DOHH2 (cell line): ENCODE results near the gene FXYD6.

Experiments
- H3F3A ChIP-seq: fragments of 200-600 bp; sonication (generic), shearing (Covaris generic); 2 replicates; pipeline ENCODE4 v1.6.0; 2016; ENCODE audit warnings: antibody characterized with exemption, mild to moderate bottlenecking; ENCODE audit not compliant: control insufficient read depth, insufficient read depth
- H3K27ac ChIP-seq: fragments of 200-600 bp; sonication (generic); 2 replicates; pipeline ENCODE4 v1.5.1; 2014; ENCODE audit warnings: low read depth, mild to moderate bottlenecking, low read length, moderate library complexity
- H3K27me3 ChIP-seq: fragments of 200-600 bp; sonication (generic); 2 replicates; pipeline ENCODE4 v1.6.1; 2014; ENCODE audit warnings: mild to moderate bottlenecking, low read length, mixed read lengths; ENCODE audit not compliant: control insufficient read depth
- H3K36me3 ChIP-seq: fragments of 200-600 bp; sonication (generic); 2 replicates; pipeline ENCODE4 v1.6.1; 2014; ENCODE audit warnings: mild to moderate bottlenecking, low read length, moderate library complexity, mixed read lengths; ENCODE audit not compliant: control insufficient read depth
- H3K4me1 ChIP-seq: fragments of 200-600 bp; sonication (generic); 2 replicates; pipeline ENCODE4 v1.6.1; 2014; ENCODE audit warnings: mild to moderate bottlenecking, low read length, mixed read lengths; ENCODE audit not compliant: control insufficient read depth
- H3K4me2 ChIP-seq: fragments of 200-600 bp; sonication (generic); 2 replicates; pipeline ENCODE4 v1.6.0; 2014; ENCODE audit warnings: mild to moderate bottlenecking, low read length, moderate library complexity
- H3K4me3 ChIP-seq: fragments of 200-600 bp; sonication (generic); 2 replicates; pipeline ENCODE4 v1.5.1; 2014; ENCODE audit warnings: mild to moderate bottlenecking, low read length, mixed read lengths
- H3K79me2 ChIP-seq: fragments of 200-600 bp; sonication (generic); 2 replicates; pipeline ENCODE4 v1.6.1; 2014; ENCODE audit warnings: mild to moderate bottlenecking, low read length, mixed read lengths; ENCODE audit not compliant: control insufficient read depth
- H3K9me2 ChIP-seq: fragments of 200-600 bp; sonication (generic); replicated peaks from 2 replicates; pipeline ENCODE4 v1.6.1; 2014; ENCODE audit warnings: mild to moderate bottlenecking, low read length, mixed read lengths; ENCODE audit not compliant: control insufficient read depth
- H3K9me3 ChIP-seq: fragments of 200-600 bp; sonication (generic); 2 replicates; pipeline ENCODE4 v1.6.1; 2014; ENCODE audit warnings: antibody characterized with exemption, low read length, mixed read lengths; ENCODE audit not compliant: control insufficient read depth, insufficient read depth
- H4K20me1 ChIP-seq: fragments of 200-600 bp; sonication (generic); 2 replicates; pipeline ENCODE4 v1.6.0; 2014; ENCODE audit warnings: low read depth, mild to moderate bottlenecking, antibody characterized with exemption, low read length, moderate library complexity; ENCODE audit not compliant: control insufficient read depth, insufficient read depth
- EZH2phosphoT487 ChIP-seq: fragments of 200-600 bp; sonication (generic); IDR thresholded peaks from 2 replicates; pipeline ENCODE4 v1.6.1; 2017; ENCODE audit warnings: borderline replicate concordance, mild to moderate bottlenecking, antibody characterized with exemption, low read length, moderate library complexity, mixed read lengths
- TF ChIP-seq, protein P1 (sequence below): fragments of 200-600 bp; sonication (generic); IDR thresholded peaks from one replicate; pipeline ENCODE4 v1.5.1; 2014; ENCODE audit warnings: antibody characterized with exemption, mild to moderate bottlenecking, low read depth, low read length; ENCODE audit not compliant: poor library complexity, severe bottlenecking

Gene FXYD6

GRCh38 chr11:117816151-117816741, 60.2 kb downstream of the FXYD6 start:
- Histone ChIP-seq H3K36me3 (no peaks in the 10 kb centered on the region), H3K27ac (no peak overlapping the region), H3K79me2 (no peaks in the 10 kb centered on the region), H3K27me3 (no peaks in the 10 kb centered on the region), H3K4me2 (no peak overlapping the region), H3K4me3 (no peak overlapping the region), H3K9me2 (no peaks in the 10 kb centered on the region), H3F3A (no peaks in the 10 kb centered on the region), H3K9me3 (no peaks in the 10 kb centered on the region), H4K20me1 (no peaks in the 10 kb centered on the region), H3K4me1 (peaks cover 37% of the 10 kb centered on the region)
- TF ChIP-seq, protein P1, sequence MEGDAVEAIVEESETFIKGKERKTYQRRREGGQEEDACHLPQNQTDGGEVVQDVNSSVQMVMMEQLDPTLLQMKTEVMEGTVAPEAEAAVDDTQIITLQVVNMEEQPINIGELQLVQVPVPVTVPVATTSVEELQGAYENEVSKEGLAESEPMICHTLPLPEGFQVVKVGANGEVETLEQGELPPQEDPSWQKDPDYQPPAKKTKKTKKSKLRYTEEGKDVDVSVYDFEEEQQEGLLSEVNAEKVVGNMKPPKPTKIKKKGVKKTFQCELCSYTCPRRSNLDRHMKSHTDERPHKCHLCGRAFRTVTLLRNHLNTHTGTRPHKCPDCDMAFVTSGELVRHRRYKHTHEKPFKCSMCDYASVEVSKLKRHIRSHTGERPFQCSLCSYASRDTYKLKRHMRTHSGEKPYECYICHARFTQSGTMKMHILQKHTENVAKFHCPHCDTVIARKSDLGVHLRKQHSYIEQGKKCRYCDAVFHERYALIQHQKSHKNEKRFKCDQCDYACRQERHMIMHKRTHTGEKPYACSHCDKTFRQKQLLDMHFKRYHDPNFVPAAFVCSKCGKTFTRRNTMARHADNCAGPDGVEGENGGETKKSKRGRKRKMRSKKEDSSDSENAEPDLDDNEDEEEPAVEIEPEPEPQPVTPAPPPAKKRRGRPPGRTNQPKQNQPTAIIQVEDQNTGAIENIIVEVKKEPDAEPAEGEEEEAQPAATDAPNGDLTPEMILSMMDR = no peak
- TF ChIP-seq EZH2phosphoT487 = no peak

DNA sequence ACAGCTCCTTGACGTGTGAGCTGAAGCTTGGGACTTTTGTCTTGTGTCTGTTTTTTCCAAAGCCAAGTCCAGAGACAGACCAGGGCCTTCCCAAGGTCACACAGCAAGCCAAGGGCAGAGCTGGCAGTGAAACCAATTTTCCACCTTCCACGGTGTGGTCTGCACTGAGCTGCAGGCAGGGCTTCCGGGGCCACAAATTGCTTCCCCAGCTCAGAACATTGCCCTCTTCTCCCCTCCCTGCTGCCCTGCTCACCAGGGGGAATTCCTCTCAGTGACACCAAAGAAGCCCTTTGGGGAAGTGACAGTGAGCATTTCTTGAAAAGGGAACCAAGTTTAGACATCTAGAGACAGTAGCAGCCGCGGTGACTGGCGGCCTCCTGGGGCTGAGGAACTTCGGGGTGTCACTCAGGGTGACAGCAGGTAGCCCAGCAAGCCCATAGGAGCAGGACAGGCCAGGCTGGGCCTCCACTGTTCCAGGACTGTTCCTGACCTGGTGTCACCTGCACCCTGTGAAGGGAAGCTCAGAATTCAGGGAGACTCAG, 61.1 kb downstream of the FXYD6 start:
- Histone ChIP-seq H3K9me2 (no peaks in the 10 kb centered on the region), H3K79me2 (no peaks in the 10 kb centered on the region), H3K36me3 (no peaks in the 10 kb centered on the region), H3K4me3 (peak overlapping the region; percentile 45), H3K27me3 (no peaks in the 10 kb centered on the region), H4K20me1 (no peaks in the 10 kb centered on the region), H3F3A (no peaks in the 10 kb centered on the region), H3K4me1 (peaks cover 37% of the 10 kb centered on the region), H3K27ac (no peak overlapping the region), H3K4me2 (peak overlapping the region; percentile 66), H3K9me3 (no peaks in the 10 kb centered on the region)
- TF ChIP-seq, protein P1 = no peak
- TF ChIP-seq EZH2phosphoT487 = no peak

DNA sequence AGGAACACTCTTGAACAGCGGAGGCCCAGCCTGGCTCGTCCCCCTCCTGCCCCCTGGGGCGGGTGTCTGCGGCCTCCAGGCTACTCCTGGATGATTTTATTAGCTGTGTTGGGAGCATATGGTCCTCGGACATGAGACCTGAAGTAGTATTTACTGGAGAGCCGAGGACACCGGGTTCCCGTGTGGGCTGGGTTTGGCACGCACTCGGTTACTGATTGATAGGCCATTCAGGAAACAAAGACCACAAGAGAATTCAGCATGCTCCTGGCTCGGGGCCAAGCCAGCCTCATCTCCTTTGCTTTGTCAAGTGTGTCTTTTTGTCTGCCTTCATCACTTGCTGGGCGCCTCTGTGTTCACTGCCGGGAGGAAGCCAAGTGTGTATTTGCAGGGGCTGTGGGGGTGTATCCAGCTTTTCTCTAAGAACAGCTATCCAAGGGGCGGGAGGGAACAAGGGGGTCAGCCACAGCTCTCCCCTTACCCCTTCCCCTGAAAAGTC, 61.6 kb downstream of the FXYD6 start:
- H3K9me3 ChIP-seq = no peaks in the 10 kb centered on the region
- H3K36me3 ChIP-seq = no peaks in the 10 kb centered on the region
- peak overlapping the region; percentile 66 for H3K4me2 ChIP-seq
- TF ChIP-seq EZH2phosphoT487 = no peak
- TF ChIP-seq, protein P1 = no peak
- peak overlapping the region; percentile 45 for H3K4me3 ChIP-seq
- no peak overlapping the region for H3K27ac ChIP-seq
- no peaks in the 10 kb centered on the region for H3K9me2 ChIP-seq
- no peaks in the 10 kb centered on the region for H4K20me1 ChIP-seq
- H3K4me1 ChIP-seq = peaks cover 37% of the 10 kb centered on the region
- H3K79me2 ChIP-seq = no peaks in the 10 kb centered on the region
- peaks cover 1% of the 10 kb centered on the region; the same call in 1 of the 2 replicates for H3K27me3 ChIP-seq
- H3F3A ChIP-seq = no peaks in the 10 kb centered on the region
